Parietal lobe (tissue), 2 donors: ENCODE measurements around the gene CKB. TPM values are rescaled to one million over a fixed set of nuclear protein-coding genes. Genes with fewer than 3 reads are reported as not detected.

Experiments used
- small RNA-seq: library from RNA; depleted of rRNA; stranded (forward); fragments of <200 nt; gene quantifications from one replicate; pipeline ENCODE3, GENCODE V24; 2014; ENCODE audit warnings: low replicate concordance
- total RNA-seq: library from RNA; depleted of rRNA; stranded (reverse); fragments of >200 nt; gene quantifications from one replicate; pipeline ENCODE4 v1.2.3, GENCODE V29; 2014

CKB gene
- total RNA-seq = 304 TPM

GRCh38 chr14:103522649-103523574 lies at the start of gene CKB:
CKB (minus strand) TSS chr14:103522830; CDS start chr14:103522493, 337 bp downstream.

DNA sequence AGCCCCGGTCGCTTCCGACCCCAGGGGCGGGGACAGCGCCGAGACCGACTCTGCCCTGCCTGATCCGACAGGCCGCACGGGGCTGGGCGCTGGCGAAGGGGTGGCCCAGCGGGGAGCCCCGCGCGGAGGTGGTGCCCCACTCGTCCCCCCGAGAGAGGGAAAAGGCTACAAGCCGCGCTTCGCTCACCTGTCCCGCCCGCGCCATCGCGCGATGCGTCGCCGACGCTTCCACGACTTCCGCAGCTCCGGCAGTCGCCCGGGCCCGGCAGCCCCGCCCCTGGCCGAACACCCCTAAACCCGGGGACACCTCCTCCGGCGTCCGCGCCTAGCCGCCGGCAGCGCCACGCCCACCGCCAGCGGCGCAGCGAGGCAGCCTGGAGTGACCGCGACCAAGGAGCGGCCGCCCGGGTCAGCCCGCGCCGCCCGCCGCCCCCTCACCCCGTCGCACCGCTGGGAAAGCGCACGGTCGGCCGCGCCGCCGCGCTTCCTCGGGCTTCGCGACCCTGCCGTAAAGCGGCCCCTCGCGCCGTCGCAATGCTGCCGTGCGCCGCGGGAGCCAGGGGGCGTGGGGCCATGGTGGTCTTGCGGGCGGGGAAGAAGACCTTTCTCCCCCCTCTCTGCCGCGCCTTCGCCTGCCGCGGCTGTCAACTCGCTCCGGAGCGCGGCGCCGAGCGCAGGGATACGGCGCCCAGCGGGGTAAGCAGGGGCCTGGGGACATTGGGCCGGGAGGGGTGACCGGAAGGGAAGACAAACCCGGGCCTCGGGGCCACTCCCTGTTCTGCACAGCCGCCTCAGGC lies 40.0 kb upstream of the CKB start, which contains the start of the genes BAG5 and COA8:
TSS of gene BAG5 (minus strand) at position 229 of the 797 bp plus-strand sequence. CDS start 1,493 bp downstream, outside the sequence.
TSS of gene COA8 (plus strand) at position 532 of the 797 bp plus-strand sequence. CDS start at position 574, 42 bp downstream.

DNA sequence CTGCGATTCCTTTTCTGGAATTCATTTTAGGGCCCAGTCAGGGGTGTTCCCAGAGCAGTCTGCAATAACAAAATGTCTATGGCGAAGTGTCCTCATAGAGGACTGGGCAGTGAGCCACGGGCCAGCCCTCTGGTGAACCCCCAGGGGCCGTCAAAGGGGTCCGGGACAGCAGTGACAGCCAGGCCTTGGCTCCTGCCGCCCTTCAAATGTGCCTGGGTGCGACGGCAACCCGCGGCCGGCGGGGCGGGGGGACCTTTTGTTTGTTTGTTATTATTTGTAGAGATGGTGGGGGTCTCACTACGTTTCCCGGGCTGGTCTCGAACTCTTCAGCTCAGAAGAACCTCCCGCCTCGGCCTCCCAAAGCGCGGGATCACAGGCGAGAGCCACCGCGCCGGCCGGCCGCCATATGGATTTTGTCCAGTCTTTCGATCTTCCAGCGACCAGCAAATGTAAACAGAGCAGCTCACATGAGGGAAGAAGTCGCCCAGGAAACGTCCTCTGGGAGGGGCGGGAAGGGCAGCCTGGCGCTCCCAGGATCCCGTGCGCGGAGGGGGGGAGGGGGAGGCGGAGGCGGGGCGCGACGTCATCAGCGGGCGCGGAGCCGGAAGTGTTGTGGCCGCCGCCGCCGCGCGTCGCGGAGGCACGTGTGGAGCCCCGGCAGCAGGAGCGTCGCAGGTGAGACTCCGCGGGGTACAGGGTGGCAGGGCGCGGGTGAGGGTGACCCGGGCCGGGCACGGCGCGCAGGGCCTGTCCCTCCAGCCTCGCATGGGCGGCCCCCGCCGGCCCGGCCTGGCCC lies 6.2 kb upstream of the CKB start, which contains the start of gene TRMT61A:
TSS of gene TRMT61A (plus strand) at position 610 of the 796 bp plus-strand sequence. CDS start 783 bp downstream, outside the sequence.

Small RNA genes lying within 50 kb of the gene (small RNA-seq; reads per million reads assigned to genes)
- gene RNU4-68P = 0.40 reads per million, percentile 30 among the genes with 10 or more reads in this experiment
- not detected for gene RNU7-160P

Other genes starting within 250 kb of the CKB start
- 186 TPM for gene EIF5, start 188.6 kb downstream of the CKB start, total RNA-seq
- gene MARK3, start 137.4 kb downstream of the CKB start, total RNA-seq = 223 TPM
- gene TRMT61A, start 6.4 kb upstream of the CKB start, total RNA-seq = 9.4 TPM
- 31.9 TPM for gene BAG5, start 39.8 kb upstream of the CKB start, total RNA-seq
- gene COA8, start 40.1 kb upstream of the CKB start, total RNA-seq = 31.0 TPM
- gene KLC1, start 106.4 kb upstream of the CKB start, total RNA-seq = 534 TPM
- gene XRCC3, start 192.6 kb upstream of the CKB start, total RNA-seq = 11.3 TPM
- gene ZFYVE21, start 193.0 kb upstream of the CKB start, total RNA-seq = 54.1 TPM